22Rv1 (cell line): Measurements from ENCODE around the gene PROZ.

ENCODE experiments used
- H3K27ac ChIP-seq: fragments of 450-650 bp; 2 replicates; pipeline ENCODE4 v1.5.1; 2017
- CTCF ChIP-seq: fragments of 450-650 bp; IDR thresholded peaks from 2 replicates; pipeline ENCODE4 v1.5.1; 2017; ENCODE audit warnings: mild to moderate bottlenecking
- ZFX ChIP-seq: fragments of 450-650 bp; IDR thresholded peaks from 2 replicates; pipeline ENCODE4 v1.6.1; 2017; ENCODE audit warnings: antibody characterized with exemption, borderline replicate concordance

Gene PROZ

GRCh38 chr13:113150550-113151365 is 7.7 kb upstream of the PROZ start:
- no peak overlapping the region for H3K27ac ChIP-seq
- TF ChIP-seq CTCF = no peak
- TF ChIP-seq ZFX = no peak

DNA sequence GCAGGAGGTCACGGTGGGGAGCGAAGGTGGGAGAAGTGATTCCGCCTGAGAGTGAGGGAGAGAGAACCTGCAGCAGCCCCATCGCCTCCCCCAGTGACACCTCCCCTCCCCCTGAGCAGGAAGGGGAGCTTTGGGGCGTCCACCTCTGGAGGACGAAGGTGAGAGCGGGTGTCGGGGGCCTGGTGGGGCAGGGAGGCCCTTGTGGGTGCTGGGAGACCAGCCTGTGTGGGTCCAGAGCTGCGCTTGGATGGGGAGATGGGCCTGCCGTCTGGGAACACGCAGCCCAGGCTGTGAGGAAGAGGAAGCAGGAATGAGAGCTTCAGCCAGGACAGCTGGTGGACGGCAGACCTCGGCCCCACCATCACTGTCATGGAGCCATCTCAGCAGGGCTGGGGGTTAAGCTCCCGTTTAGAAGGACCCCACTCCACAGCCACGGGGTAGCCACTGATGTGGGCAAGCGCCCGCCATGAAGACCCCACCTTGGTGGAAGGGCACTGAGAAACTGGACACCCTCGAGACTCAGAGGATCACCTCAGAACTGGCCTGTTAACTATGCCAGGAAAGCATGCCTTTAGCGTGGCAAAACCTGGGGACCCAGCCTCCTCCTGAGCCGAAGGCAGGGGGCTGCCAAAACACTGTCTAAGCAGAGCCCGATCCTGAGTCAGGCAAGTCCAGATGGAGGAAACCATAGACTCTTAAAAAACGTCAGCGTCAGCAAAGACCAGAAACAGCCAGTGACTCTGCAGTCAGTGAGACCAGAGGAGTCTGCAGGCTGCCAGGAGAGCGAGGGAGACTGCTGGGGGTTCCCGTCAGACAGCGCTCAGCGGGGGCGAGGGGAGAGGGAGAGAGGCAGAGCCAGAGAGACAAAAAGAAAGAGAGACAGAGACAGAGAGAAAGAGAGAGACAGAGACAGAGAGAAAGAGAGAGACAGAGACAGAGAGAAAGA is 6.4 kb upstream of the PROZ start:
- H3K27ac ChIP-seq = no peak overlapping the region
- TF ChIP-seq CTCF (no peak), ZFX (no peak)

GRCh38 chr13:113152691-113152983 is 5.8 kb upstream of the PROZ start:
- no peak for TF ChIP-seq CTCF
- H3K27ac ChIP-seq = no peak overlapping the region

- TF ChIP-seq CTCF (no peak), ZFX (no peak)
- H3K27ac ChIP-seq = no peak overlapping the region
These were observed 5.3 kb upstream of the PROZ start for GRCh38 chr13:113152984-113153809.

DNA sequence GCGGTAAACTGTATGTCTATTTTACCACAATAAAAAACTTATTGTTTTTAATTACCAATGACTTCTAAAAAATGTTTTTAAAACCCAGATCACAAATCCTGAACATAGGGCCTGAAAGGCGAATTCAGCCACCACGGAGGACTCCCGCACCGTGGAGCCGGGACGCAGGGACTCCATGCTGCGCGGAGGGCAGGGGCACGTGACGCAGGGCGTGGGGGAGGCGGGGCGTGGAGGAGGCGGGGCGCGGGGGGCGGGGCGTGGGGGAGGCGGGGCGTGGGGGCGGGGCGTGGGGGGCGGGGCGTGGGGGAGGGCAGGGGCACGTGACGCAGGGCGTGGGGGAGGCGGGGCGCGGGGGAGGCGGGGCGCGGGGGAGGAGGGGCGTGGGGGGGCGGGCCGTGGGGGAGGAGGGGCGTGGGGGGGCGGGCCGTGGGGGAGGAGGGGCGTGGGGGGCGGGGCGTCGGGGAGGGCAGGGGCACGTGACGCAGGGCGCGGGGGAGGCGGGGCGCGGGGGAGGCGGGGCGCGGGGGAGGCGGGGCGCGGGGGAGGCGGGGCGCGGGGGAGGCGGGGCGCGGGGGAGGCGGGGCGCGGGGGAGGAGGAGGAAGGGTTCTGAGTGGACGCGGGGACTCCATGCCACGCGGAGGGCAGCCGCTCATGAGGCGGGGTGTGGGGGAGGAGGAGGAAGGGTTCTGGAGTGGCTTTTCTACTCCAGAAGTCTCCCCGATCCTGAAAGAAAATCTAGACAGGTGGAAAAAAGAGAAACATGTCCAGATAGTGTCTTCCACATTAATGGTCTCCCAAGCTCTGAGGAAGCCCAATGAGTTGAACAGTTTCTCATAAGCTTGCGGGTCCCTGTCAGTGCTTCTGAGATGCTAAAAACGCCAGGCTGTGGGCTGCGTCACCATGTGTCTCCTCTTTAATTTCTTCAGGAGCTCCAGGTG is 4.4 kb upstream of the PROZ start:
- no peak for TF ChIP-seq ZFX
- TF ChIP-seq CTCF = no peak
- no peak overlapping the region for H3K27ac ChIP-seq

- H3K27ac ChIP-seq = no peak overlapping the region
- TF ChIP-seq CTCF (no peak), ZFX (no peak)
These were observed 3.2 kb upstream of the PROZ start for GRCh38 chr13:113155201-113155600.
